ENCODE results near the gene DLK2. TPM values are rescaled to one million over a fixed set of nuclear protein-coding genes. Genes with fewer than 3 reads are reported as not detected.

The DLK2 gene
- total RNA-seq, 3 donors from 2014 or later = 3.6 to 8.9 TPM; not detected in 1

DNA sequence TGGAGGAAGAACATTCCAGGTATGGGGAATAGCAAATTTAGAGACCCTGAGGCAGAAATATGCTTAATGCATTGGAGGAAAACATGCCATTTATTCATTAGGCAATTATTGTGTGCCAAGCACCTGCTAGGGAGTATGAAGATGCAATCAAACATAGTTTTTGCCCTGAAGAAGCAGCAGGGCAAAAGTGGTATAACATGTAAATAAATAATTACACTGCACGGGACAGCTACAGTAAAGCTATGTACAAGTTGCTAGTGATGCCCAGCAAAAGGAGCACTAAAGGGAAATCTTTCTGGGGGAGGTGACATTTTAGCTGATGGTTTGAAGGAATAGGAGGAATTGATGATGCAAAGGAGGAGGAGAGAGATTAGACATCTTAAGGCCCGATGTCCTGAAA, 21.4 kb upstream of the DLK2 start:
- H3K36me3 ChIP-seq = no peaks in the 10 kb centered on the region
- TF ChIP-seq POLR2AphosphoS5 (IDR thresholded peaks at IDR 0.05) = no peak
- TF ChIP-seq, protein P1, sequence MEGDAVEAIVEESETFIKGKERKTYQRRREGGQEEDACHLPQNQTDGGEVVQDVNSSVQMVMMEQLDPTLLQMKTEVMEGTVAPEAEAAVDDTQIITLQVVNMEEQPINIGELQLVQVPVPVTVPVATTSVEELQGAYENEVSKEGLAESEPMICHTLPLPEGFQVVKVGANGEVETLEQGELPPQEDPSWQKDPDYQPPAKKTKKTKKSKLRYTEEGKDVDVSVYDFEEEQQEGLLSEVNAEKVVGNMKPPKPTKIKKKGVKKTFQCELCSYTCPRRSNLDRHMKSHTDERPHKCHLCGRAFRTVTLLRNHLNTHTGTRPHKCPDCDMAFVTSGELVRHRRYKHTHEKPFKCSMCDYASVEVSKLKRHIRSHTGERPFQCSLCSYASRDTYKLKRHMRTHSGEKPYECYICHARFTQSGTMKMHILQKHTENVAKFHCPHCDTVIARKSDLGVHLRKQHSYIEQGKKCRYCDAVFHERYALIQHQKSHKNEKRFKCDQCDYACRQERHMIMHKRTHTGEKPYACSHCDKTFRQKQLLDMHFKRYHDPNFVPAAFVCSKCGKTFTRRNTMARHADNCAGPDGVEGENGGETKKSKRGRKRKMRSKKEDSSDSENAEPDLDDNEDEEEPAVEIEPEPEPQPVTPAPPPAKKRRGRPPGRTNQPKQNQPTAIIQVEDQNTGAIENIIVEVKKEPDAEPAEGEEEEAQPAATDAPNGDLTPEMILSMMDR (IDR thresholded peaks at IDR 0.05) = no peak
- TF ChIP-seq POLR2A (IDR thresholded peaks at IDR 0.05) = no peak
- H3K27ac ChIP-seq = peak overlapping the region; percentile 57 to 89
- H3K27me3 ChIP-seq = no peaks in the 10 kb centered on the region
- H3K9me3 ChIP-seq = no peaks in the 10 kb centered on the region
- H3K4me1 ChIP-seq = peaks cover 0 to 6% of the 10 kb centered on the region in 2 donors
- DNase-seq (ENCODE audit: low spot score in 2 of 2) = no peak
- intact Hi-C loops (cut with DNase I; ENCODE audit: low total_unique reads) = no loop called here
- peak overlapping the region; percentile 77 to 82 (median 80) for H3K4me3 ChIP-seq

DNA sequence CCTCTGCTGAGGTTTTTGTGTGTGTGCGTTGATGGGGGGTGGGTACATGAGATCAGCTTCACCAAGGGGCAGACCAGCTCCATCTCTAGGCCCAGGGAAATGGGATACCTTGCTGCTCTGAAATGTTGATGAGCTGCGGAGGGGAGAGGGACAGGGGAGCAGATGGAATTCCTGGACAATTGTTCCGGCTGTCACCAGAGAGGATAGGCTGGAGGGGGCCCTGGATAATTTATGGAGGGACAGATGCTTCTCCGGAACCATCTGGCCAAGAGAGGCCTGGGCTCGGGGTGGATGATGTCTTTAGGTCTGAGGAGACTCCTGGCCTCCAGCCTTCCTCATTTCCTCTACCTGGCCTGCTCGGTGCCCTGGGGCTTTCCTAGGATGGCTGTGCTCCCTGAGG, 20.2 kb upstream of the DLK2 start:
- H3K4me3 ChIP-seq = no peak overlapping the region
- TF ChIP-seq POLR2A (IDR thresholded peaks at IDR 0.05) = no peak
- TF ChIP-seq POLR2AphosphoS5 (IDR thresholded peaks at IDR 0.05) = no peak
- TF ChIP-seq, protein P1 (IDR thresholded peaks at IDR 0.05) = no peak
- intact Hi-C loops (cut with DNase I; ENCODE audit: low total_unique reads) = no loop called here
- H3K36me3 ChIP-seq = no peaks in the 10 kb centered on the region
- no peaks in the 10 kb centered on the region for H3K9me3 ChIP-seq
- H3K27me3 ChIP-seq = no peaks in the 10 kb centered on the region
- DNase-seq (ENCODE audit: low spot score in 2 of 2) = no peak
- H3K27ac ChIP-seq = no peak overlapping the region
- peaks cover 0 to 6% of the 10 kb centered on the region in 2 donors for H3K4me1 ChIP-seq

DNA sequence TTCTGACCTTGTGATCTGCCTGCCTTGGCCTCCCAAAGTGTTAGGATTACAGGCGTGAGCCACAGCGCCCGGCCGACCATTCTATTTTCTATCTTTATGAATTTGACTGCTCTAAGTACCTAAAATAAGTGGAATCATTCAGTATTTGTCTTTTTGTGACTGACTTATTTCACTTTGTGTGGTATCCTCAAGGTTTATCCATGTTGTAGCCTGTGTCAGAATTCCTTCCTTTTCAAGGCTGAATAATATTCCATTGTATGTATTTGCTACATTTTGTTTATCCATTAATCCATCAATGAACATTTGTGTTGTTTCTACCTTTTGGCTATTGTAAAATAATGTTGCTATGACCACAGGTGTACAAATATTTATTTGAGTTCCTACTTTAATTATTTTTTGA, 17.2 kb upstream of the DLK2 start:
- no peaks in the 10 kb centered on the region for H3K36me3 ChIP-seq
- no peak overlapping the region for H3K27ac ChIP-seq
- no peak for DNase-seq (ENCODE audit: low spot score in 2 of 2)
- H3K9me3 ChIP-seq = no peaks in the 10 kb centered on the region
- intact Hi-C loops (cut with DNase I; ENCODE audit: low total_unique reads) = loop anchor here (1.0 kb wide), 1 partner anchor 8 kb away; no protein-coding TSS in a partner anchor
- TF ChIP-seq, protein P1 (IDR thresholded peaks at IDR 0.05) = no peak
- no peak for TF ChIP-seq POLR2A (IDR thresholded peaks at IDR 0.05)
- no peak for TF ChIP-seq POLR2AphosphoS5 (IDR thresholded peaks at IDR 0.05)
- H3K4me3 ChIP-seq = no peak overlapping the region
- H3K4me1 ChIP-seq = peaks cover 0 to 5% of the 10 kb centered on the region in 2 donors
- no peaks in the 10 kb centered on the region for H3K27me3 ChIP-seq

DNA sequence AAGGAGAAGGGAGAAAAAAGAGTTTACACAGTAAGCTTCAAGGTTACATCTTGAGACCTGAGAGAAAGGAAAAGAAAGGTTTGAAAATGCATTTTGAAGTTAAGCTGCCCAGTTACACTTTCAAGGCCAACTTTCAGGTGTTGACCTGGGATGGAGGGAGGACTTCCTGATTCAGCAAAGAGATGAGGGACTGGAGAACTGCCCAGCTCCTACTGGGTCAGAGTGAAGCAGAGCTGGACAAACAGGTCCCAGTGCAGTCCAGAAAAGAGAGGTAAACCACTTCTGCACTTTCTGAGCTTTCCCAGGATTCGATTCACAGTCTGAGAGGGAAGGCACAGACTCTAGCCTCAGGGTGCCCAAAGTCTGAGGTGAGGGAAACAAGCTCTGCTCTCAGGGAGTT, 16.1 kb upstream of the DLK2 start:
- no peak for TF ChIP-seq POLR2AphosphoS5 (IDR thresholded peaks at IDR 0.05)
- TF ChIP-seq, protein P1 (IDR thresholded peaks at IDR 0.05) = no peak
- TF ChIP-seq POLR2A (IDR thresholded peaks at IDR 0.05) = no peak
- Histone ChIP-seq H3K36me3 (no peaks in the 10 kb centered on the region), H3K9me3 (no peaks in the 10 kb centered on the region), H3K4me1 (peaks cover 0 to 5% of the 10 kb centered on the region in 2 donors), H3K27ac (no peak overlapping the region), H3K4me3 (no peak overlapping the region), H3K27me3 (no peaks in the 10 kb centered on the region)
- intact Hi-C loops (cut with DNase I; ENCODE audit: low total_unique reads) = no loop called here
- no peak for DNase-seq (ENCODE audit: low spot score in 2 of 2)

DNA sequence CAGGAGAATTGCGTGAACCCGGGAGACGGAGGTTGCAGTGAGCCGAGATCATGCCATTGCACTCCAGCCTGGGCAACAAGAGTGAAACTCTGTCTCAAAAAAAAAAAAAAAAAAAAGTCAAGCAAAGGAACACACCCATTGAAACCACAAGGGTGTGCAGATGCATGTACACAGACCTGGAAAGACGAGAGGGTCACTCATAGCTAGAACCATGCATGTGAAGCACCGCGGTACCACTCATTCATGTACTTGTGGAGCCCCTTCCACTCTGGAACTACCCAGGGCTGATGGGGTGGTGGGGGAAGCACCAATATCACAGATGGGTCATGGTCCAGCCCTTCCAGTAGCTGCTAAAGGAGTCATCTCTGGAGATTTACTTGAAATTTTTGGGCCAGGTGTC, 14.6 kb upstream of the DLK2 start:
- no peaks in the 10 kb centered on the region for H3K9me3 ChIP-seq
- intact Hi-C loops (cut with DNase I; ENCODE audit: low total_unique reads) = no loop called here
- H3K4me1 ChIP-seq = peaks cover 0 to 5% of the 10 kb centered on the region in 2 donors
- H3K27ac ChIP-seq = no peak overlapping the region
- H3K27me3 ChIP-seq = no peaks in the 10 kb centered on the region
- no peaks in the 10 kb centered on the region for H3K36me3 ChIP-seq
- TF ChIP-seq POLR2AphosphoS5 (IDR thresholded peaks at IDR 0.05) (no peak), POLR2A (IDR thresholded peaks at IDR 0.05) (no peak)
- TF ChIP-seq, protein P1 (IDR thresholded peaks at IDR 0.05) = no peak
- DNase-seq (ENCODE audit: low spot score in 2 of 2) = no peak
- H3K4me3 ChIP-seq = no peak overlapping the region
